Measurements from ENCODE around the gene ADIRF. TPM values are rescaled to one million over a fixed set of nuclear protein-coding genes. Genes with fewer than 3 reads are reported as not detected.
"Not testable (repeated sequence)": the region's sequence is repeated elsewhere in the genome, so short reads cannot be mapped to it uniquely, and the experiment has no call there.

The ADIRF gene
- polyA plus RNA-seq, 1 donor from 2014 or later = not detected

DNA sequence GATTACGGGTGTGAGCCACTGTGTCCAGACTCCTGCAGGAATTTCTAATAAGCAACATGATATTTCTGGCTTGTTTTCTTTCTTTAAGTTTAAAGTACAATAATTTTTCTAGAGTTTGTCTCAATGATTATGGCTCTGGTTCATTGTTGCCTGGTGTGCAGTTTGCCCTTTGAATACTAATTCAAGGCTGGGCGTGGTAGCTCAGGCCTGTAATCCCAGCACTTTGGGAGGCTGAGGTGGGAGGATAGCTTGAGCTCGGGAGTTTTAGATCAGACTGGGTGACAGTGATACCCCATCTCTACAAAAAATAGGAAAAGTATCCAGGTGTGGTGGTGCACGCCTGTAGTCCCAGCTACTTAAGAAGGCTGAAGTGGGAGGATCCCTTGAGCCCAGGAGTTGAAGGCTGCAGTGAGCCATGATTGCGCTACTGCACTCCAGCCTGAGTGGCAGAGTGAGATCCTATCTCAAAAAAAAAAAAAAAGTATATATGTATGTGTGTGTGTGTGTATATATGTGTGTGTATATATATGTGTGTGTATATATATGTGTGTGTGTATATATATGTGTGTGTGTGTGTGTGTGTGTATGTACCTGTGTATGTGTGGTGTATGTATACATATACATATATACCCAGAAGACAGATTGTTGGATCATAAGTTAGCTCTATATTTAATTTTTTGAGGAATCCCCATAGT is 8.2 kb downstream of the ADIRF start:
- Histone ChIP-seq H3K79me2 (replicated peaks; ENCODE audit: insufficient read depth, low read length) (no peaks in the 10 kb centered on the region), H4K20me1 (ENCODE audit: insufficient read depth) (no peaks in the 10 kb centered on the region), H3F3A (ENCODE audit: insufficient read depth, low read length, poor library complexity, severe bottlenecking) (no peaks in the 10 kb centered on the region), H3K9ac (ENCODE audit: low read length) (no peak overlapping the region), H3K4me3 (ENCODE audit: low read length) (no peak overlapping the region), H3K36me3 (ENCODE audit: insufficient read depth, low read length) (no peaks in the 10 kb centered on the region), H2AFZ (ENCODE audit: low read depth, low read length) (no peak overlapping the region), H3K27ac (ENCODE audit: low read length) (no peak overlapping the region), H3K9me2 (ENCODE audit: insufficient read depth, low read length) (no peaks in the 10 kb centered on the region), H3K27me3 (ENCODE audit: insufficient read depth, low read depth, low read length) (peaks cover 5% of the 10 kb centered on the region), H3K9me3 (ENCODE audit: low read length) (no peaks in the 10 kb centered on the region), H3K4me2 (ENCODE audit: low read length) (no peak overlapping the region)
- no peak for TF ChIP-seq EP300 (conservative IDR thresholded peaks at IDR 0.05; ENCODE audit: poor library complexity, severe bottlenecking)
- no peak for TF ChIP-seq REST (IDR thresholded peaks at IDR 0.05; ENCODE audit: borderline replicate concordance)
- TF ChIP-seq TAF1 (IDR thresholded peaks at IDR 0.05; ENCODE audit: low read depth) = no peak
- TF ChIP-seq, protein P1, sequence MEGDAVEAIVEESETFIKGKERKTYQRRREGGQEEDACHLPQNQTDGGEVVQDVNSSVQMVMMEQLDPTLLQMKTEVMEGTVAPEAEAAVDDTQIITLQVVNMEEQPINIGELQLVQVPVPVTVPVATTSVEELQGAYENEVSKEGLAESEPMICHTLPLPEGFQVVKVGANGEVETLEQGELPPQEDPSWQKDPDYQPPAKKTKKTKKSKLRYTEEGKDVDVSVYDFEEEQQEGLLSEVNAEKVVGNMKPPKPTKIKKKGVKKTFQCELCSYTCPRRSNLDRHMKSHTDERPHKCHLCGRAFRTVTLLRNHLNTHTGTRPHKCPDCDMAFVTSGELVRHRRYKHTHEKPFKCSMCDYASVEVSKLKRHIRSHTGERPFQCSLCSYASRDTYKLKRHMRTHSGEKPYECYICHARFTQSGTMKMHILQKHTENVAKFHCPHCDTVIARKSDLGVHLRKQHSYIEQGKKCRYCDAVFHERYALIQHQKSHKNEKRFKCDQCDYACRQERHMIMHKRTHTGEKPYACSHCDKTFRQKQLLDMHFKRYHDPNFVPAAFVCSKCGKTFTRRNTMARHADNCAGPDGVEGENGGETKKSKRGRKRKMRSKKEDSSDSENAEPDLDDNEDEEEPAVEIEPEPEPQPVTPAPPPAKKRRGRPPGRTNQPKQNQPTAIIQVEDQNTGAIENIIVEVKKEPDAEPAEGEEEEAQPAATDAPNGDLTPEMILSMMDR (IDR thresholded peaks at IDR 0.05; ENCODE audit: poor library complexity, severe bottlenecking) = no peak
- TF ChIP-seq MXI1 (conservative IDR thresholded peaks at IDR 0.05; ENCODE audit: poor library complexity, severe bottlenecking) = no peak
- TF ChIP-seq EZH2 (IDR thresholded peaks at IDR 0.05; ENCODE audit: borderline replicate concordance, insufficient read depth, low read length, poor library complexity, severe bottlenecking) = no peak
- no peak for TF ChIP-seq POLR2AphosphoS5 (IDR thresholded peaks at IDR 0.05)

DNA sequence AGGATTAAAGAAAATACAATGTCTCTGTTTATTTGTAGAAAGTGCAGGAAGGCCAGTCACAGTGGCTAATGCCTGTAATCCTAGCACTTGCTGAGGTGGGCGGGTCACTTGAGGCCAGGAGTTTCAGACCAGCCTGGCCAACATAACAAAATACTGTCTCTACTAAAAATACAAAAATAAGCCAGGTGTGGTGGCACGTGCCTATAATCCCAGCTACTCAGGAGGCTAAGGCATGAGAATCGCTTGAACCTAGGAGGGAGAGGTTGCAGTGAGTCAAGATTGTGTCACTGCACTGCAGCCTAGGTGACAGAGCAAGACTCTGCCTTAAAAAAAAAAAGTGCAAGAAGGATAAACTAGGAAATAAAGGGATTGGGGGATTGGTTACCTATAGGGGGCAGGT is 10.2 kb downstream of the ADIRF start:
- H2AFZ ChIP-seq (ENCODE audit: low read depth, low read length); H4K20me1 ChIP-seq (ENCODE audit: insufficient read depth); H3K27ac ChIP-seq (ENCODE audit: low read length); H3K4me2 ChIP-seq (ENCODE audit: low read length); H3K9me3 ChIP-seq (ENCODE audit: low read length); H3F3A ChIP-seq (ENCODE audit: insufficient read depth, low read length, poor library complexity, severe bottlenecking); H3K79me2 ChIP-seq (replicated peaks; ENCODE audit: insufficient read depth, low read length); H3K9me2 ChIP-seq (ENCODE audit: insufficient read depth, low read length); H3K9ac ChIP-seq (ENCODE audit: low read length); H3K4me3 ChIP-seq (ENCODE audit: low read length); H3K27me3 ChIP-seq (ENCODE audit: insufficient read depth, low read depth, low read length); H3K36me3 ChIP-seq (ENCODE audit: insufficient read depth, low read length): not testable (repeated sequence)

DNA sequence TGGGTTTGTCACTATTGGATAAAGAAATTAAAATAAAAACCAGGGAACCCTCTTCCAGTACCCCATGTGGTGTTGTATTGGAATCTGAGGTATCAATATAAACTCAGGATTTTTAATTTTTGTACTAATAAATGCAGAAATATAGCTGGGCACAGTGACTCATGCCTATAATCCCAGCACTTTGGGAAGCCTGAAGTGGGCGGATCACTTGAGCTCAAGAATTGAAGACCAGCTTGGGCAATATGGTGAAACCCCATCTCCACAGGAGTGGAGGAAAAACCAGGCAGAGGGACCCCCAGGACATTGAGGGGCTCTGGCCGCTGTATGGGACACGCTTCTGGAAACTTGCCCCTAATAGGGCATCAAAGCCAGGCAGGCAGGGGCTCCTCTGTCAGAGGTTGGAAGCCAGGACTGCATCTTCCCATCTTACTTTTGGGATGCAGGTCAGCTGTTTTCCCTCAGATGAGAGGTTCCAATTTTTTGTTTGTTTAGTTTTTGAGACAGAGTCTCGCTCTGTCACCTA is 11.1 kb downstream of the ADIRF start:
- Histone ChIP-seq H3K9ac (ENCODE audit: low read length) (no peak overlapping the region), H3K79me2 (replicated peaks; ENCODE audit: insufficient read depth, low read length) (no peaks in the 10 kb centered on the region), H4K20me1 (ENCODE audit: insufficient read depth) (no peaks in the 10 kb centered on the region), H2AFZ (ENCODE audit: low read depth, low read length) (no peak overlapping the region), H3K4me2 (ENCODE audit: low read length) (no peak overlapping the region), H3K36me3 (ENCODE audit: insufficient read depth, low read length) (no peaks in the 10 kb centered on the region), H3K9me3 (ENCODE audit: low read length) (no peaks in the 10 kb centered on the region), H3K27ac (ENCODE audit: low read length) (no peak overlapping the region), H3K4me3 (ENCODE audit: low read length) (no peak overlapping the region), H3K9me2 (ENCODE audit: insufficient read depth, low read length) (no peaks in the 10 kb centered on the region), H3F3A (ENCODE audit: insufficient read depth, low read length, poor library complexity, severe bottlenecking) (no peaks in the 10 kb centered on the region), H3K27me3 (ENCODE audit: insufficient read depth, low read depth, low read length) (no peaks in the 10 kb centered on the region)
- TF ChIP-seq REST (IDR thresholded peaks at IDR 0.05; ENCODE audit: borderline replicate concordance) (no peak), EP300 (conservative IDR thresholded peaks at IDR 0.05; ENCODE audit: poor library complexity, severe bottlenecking) (no peak), MXI1 (conservative IDR thresholded peaks at IDR 0.05; ENCODE audit: poor library complexity, severe bottlenecking) (no peak), RAD21 (conservative IDR thresholded peaks at IDR 0.05) (no peak), TAF1 (IDR thresholded peaks at IDR 0.05; ENCODE audit: low read depth) (no peak), POLR2AphosphoS5 (IDR thresholded peaks at IDR 0.05) (no peak), EZH2 (IDR thresholded peaks at IDR 0.05; ENCODE audit: borderline replicate concordance, insufficient read depth, low read length, poor library complexity, severe bottlenecking) (no peak), SMC3 (conservative IDR thresholded peaks at IDR 0.05; ENCODE audit: poor library complexity) (no peak)
- TF ChIP-seq, protein P1 (IDR thresholded peaks at IDR 0.05; ENCODE audit: poor library complexity, severe bottlenecking) = no peak
